Immature natural killer cell (primary cell): ENCODE measurements around the gene HCRTR2. TPM values are rescaled to one million over a fixed set of nuclear protein-coding genes. Genes with fewer than 3 reads are reported as not detected.
"Not testable (repeated sequence)": the region's sequence is repeated elsewhere in the genome, so short reads cannot be mapped to it uniquely, and the experiment has no call there.

ENCODE experiments used
- DNase-seq, 3 donors: peaks; one replicate each; pipeline ENCODE4 v3.0.0; 2022; ENCODE audit warnings: mixed read lengths in 1 of 3
- H3K27ac Mint-ChIP-seq, 6 donors: one replicate each; pipeline ENCODE4 v1.8.0; 2020; ENCODE audit warnings: mixed read lengths in 6 of 6, mild to moderate bottlenecking in 5 of 6, inconsistent platforms in 4 of 6, moderate library complexity in 3 of 6
- H3K27me3 Mint-ChIP-seq, 3 donors: one replicate each; pipeline ENCODE4 v1.8.0; 2020 to 2021; ENCODE audit warnings: low read depth in 3 of 3, mild to moderate bottlenecking in 3 of 3, mixed read lengths in 3 of 3, moderate library complexity in 3 of 3, inconsistent platforms in 1 of 3
- H3K36me3 Mint-ChIP-seq, 3 donors: one replicate each; pipeline ENCODE4 v1.8.0; 2020; ENCODE audit warnings: mixed read lengths in 3 of 3, inconsistent platforms in 2 of 3, mild to moderate bottlenecking in 2 of 3
- H3K4me1 Mint-ChIP-seq, 2 donors: one replicate each; pipeline ENCODE4 v1.8.0; 2020; ENCODE audit warnings: inconsistent platforms in 2 of 2, mild to moderate bottlenecking in 2 of 2, mixed read lengths in 2 of 2, moderate library complexity in 1 of 2
- H3K4me3 Mint-ChIP-seq, 5 donors: one replicate each; pipeline ENCODE4 v1.8.0; 2020; ENCODE audit warnings: mild to moderate bottlenecking in 5 of 5, mixed read lengths in 5 of 5, inconsistent platforms in 3 of 5, moderate library complexity in 3 of 5
- H3K9me3 Mint-ChIP-seq, 6 donors: one replicate each; pipeline ENCODE4 v1.8.0; 2020; ENCODE audit warnings: mild to moderate bottlenecking in 6 of 6, mixed read lengths in 6 of 6, inconsistent platforms in 4 of 6, moderate library complexity in 3 of 6
- polyA plus RNA-seq, 3 donors: library from polyadenylated mRNA; unstranded; fragments of 300-500 nt; fragmentation: Illumina TruSeq; gene quantifications; one replicate each; pipeline ENCODE4 v1.2.3, GENCODE V29; 2021

Gene HCRTR2
- polyA plus RNA-seq, 3 donors from 2014 or later = not detected

DNA sequence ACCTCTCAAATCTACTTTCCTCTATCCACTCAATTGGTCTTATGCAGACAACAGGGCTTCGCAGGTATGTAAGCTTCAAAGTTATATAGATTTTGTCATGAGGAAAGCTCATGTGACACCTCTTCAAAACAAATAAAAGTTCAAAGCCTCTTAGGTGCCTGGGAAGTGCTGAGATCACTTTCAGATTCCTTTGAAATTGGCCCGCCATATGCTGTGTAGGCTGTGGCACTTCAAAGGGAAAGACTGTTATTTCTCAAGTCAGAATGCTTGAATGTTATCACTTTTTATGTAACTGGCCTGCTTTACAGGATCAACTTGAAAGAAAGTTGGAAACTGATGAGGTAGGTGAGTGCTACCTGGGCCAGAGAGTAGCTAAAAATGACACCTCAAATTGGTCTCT, 85.9 kb downstream of the HCRTR2 start:
- H3K27ac Mint-ChIP-seq = no peak overlapping the region
- H3K36me3 Mint-ChIP-seq = no peaks in the 10 kb centered on the region
- H3K27me3 Mint-ChIP-seq = no peaks in the 10 kb centered on the region
- H3K4me3 Mint-ChIP-seq = no peak overlapping the region
- peaks cover 0 to 3% (median 0%) of the 10 kb centered on the region in 6 donors for H3K9me3 Mint-ChIP-seq
- no peak for DNase-seq
- no peaks in the 10 kb centered on the region for H3K4me1 Mint-ChIP-seq

DNA sequence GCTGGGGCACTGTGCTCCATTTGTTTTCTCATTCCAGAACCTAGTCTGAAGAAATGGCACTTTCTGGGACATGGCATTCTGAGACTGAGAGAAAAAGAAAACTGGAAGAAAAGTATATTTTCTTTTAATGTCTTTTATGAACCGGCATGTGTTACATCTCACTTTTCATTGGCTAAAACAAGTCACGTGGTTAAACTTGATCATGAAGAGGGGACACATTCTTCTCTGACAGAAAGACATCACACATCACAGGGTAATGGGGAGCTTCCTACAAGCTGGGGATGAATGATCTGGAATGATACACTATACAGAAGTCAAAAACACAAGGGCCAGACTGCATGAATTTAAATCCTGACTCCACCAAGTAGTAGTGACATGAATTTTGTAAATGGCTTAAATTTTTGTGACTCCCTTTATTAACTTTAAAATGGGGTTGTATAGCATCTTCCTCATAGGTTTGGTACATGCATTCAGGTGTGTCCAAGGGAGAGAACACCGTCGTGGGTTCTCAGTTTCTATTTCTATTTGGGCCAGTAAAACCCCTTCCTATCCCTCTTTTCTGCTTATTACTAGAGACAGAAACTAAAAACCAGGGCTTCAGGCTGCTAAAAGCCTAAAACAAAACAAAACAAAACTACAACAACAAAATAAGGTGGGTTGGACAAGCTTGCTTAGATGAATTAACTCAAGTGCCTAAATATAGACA, 91.2 kb downstream of the HCRTR2 start:
- Mint-ChIP-seq H3K4me3 (no peak overlapping the region), H3K27me3 (no peaks in the 10 kb centered on the region), H3K27ac (no peak overlapping the region), H3K9me3 (peaks cover 0 to 3% (median under 1%) of the 10 kb centered on the region in 6 donors), H3K4me1 (no peaks in the 10 kb centered on the region), H3K36me3 (no peaks in the 10 kb centered on the region)
- no peak for DNase-seq

DNA sequence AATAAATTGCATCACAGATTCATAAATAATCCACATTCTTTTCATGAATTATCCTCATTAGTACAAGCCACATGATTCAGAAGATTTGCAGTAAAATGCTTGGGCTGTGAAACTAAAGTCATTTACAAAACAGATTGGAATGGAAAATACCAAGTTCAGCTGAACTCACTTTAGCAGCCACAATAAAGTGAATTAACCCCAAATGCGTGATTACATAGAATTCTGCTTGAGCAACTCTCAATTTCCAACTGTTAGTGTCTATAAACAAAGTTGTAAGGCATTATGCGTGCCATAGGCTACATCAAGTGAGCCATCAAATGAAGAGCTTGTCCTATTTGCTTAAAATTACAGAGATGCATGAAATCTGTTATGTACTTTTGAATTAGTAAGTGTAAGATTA, 92.6 kb downstream of the HCRTR2 start:
- no peak for DNase-seq
- Mint-ChIP-seq H3K4me1 (no peaks in the 10 kb centered on the region), H3K9me3 (peaks cover 0 to 2% (median under 1%) of the 10 kb centered on the region in 6 donors), H3K4me3 (no peak overlapping the region), H3K36me3 (no peaks in the 10 kb centered on the region), H3K27ac (no peak overlapping the region), H3K27me3 (no peaks in the 10 kb centered on the region)

DNA sequence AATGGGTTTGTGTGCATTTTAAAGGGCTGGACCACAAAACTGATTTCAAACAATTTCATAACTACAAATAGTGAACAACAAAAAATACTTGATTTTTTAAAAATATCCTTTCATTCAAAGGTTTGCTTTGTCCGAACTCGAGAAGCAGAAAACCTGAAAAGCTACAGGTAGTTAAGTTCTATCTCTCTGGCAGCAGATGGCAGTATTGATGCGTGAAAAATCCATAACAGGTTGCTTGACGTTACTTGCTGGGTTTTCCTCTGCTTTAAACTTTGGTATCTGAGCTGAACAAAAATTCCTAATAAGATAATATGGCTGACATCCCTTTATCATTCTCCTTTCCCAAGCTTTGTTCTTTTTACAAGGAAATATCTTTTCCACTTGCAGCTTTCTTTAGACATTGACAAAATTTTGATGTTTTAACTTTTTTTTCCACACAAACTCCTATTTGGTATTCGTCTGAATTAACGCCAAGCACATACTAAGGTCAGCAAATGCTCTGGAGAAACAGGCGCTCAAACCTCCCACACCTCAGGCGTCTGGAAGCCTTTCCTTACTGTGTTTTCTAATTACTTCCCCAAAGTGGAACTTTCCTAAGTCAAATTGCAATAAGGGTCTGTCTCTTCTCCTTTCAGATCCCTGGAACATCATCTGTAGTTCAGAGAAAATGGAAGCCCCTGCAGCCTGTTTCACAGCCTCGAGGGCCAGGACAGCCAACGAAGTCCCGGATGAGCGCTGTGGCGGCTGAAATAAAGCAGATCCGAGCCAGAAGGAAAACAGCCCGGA, 102.6 kb downstream of the HCRTR2 start:
- H3K9me3 Mint-ChIP-seq = peaks cover 0 to under 1% (median 0%) of the 10 kb centered on the region in 6 donors
- no peaks in the 10 kb centered on the region for H3K4me1 Mint-ChIP-seq
- no peak for DNase-seq
- no peaks in the 10 kb centered on the region for H3K27me3 Mint-ChIP-seq
- no peak overlapping the region for H3K4me3 Mint-ChIP-seq
- no peak overlapping the region for H3K27ac Mint-ChIP-seq
- H3K36me3 Mint-ChIP-seq = no peaks in the 10 kb centered on the region

DNA sequence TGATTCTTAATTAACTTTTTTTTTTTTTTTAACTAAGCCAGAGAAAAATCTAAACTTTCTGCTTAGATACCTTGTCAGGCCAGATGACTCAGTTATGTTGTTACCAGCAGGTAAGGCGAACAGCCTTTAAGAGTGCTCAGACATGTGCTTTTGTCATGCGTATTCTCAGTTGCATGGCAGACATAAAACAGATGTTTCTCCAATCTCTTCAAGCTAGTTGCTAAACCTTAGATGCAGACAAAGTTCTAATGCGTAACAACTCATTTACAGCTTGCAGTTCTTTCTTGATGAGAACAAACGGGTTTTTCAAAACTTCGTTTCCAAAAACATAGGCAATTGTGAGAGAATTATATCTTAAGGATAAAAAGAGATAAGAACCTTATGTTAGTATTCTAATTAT, 103.3 kb downstream of the HCRTR2 start:
- Mint-ChIP-seq H3K4me3 (no peak overlapping the region), H3K4me1 (no peaks in the 10 kb centered on the region), H3K9me3 (peaks cover 0 to 2% (median 0%) of the 10 kb centered on the region in 6 donors), H3K27ac (no peak overlapping the region), H3K36me3 (no peaks in the 10 kb centered on the region), H3K27me3 (no peaks in the 10 kb centered on the region)
- no peak for DNase-seq

DNA sequence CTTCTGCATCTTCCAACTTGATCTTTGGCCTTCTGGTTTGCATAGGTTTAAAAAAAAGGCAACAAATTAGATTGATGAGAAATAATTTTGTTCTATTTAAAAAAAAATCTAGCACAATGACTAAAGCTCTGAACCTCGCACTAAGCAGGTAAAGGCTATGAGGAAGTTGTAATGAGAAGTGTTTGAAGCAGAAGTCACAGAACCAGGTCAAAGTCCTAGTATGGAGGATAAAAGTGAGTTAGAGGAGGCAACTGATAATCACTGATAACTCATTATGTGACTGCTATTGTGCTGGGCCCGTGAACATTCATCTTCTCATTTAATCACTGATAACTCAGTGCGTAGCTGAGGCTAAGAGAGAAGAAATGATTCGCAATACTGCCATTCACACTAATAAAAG, 106.9 kb downstream of the HCRTR2 start:
- Mint-ChIP-seq H3K36me3 (no peaks in the 10 kb centered on the region), H3K9me3 (peaks cover 0 to 2% (median 0%) of the 10 kb centered on the region in 6 donors), H3K27ac (no peak overlapping the region), H3K27me3 (no peaks in the 10 kb centered on the region), H3K4me3 (no peak overlapping the region), H3K4me1 (no peaks in the 10 kb centered on the region)
- no peak for DNase-seq

DNA sequence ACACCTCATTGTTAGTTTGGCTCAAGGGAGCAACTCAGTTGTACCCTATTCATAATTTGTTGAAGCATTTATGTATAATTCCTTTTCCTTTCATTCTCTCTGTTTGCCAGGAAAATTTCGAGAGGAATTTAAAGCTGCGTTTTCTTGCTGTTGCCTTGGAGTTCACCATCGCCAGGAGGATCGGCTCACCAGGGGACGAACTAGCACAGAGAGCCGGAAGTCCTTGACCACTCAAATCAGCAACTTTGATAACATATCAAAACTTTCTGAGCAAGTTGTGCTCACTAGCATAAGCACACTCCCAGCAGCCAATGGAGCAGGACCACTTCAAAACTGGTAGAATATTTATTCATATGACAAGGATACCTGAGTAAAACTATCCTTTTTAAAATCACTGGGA, 107.8 kb downstream of the HCRTR2 start:
- Mint-ChIP-seq H3K4me1 (no peaks in the 10 kb centered on the region), H3K4me3 (no peak overlapping the region), H3K36me3 (no peaks in the 10 kb centered on the region), H3K27ac (no peak overlapping the region), H3K27me3 (no peaks in the 10 kb centered on the region), H3K9me3 (peaks cover 0 to 2% (median 0%) of the 10 kb centered on the region in 6 donors)
- DNase-seq = no peak

DNA sequence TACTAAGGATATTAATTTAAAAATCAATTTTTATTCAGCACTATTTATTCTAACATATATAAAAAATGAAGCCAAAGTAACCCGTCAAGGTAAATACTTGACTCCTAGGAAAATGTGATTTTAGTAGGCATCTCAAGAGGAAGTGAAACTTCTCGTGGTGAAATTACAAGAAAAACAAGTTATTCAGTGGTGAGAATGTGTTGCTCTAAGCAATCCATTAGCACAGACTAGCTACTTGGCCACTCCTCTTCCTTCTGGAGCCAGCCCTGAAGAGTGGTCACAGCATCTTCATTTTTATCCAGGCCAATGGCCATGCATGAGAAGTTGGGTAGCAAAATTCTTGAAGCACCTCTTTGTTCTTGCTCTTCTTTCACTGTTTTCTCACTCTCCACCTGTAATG, 112.5 kb downstream of the HCRTR2 start:
- peaks cover 0 to 1% of the 10 kb centered on the region in 2 donors for H3K4me1 Mint-ChIP-seq
- peaks cover 0 to 6% (median 1%) of the 10 kb centered on the region in 6 donors for H3K9me3 Mint-ChIP-seq
- H3K36me3 Mint-ChIP-seq = no peaks in the 10 kb centered on the region
- no peak overlapping the region for H3K4me3 Mint-ChIP-seq
- H3K27ac Mint-ChIP-seq = no peak overlapping the region
- H3K27me3 Mint-ChIP-seq = no peaks in the 10 kb centered on the region
- DNase-seq = no peak

DNA sequence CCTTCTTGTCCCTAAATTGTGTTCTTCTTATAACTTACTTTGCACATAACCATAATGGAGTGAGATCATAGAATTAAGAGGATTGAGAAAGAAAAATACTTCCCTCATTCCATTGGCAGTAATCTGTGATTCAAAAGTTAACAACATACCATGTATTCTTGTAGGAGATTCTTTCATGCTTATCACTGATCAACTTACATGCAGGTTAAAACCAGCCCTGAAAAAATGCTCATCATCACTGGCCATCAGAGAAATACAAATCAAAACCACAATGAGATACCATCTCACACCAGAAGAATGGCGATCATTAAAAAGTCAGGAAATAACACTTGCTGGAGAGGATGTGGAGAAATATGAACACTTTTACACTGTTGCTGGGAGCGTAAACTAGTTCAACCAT, 116.4 kb downstream of the HCRTR2 start:
- Mint-ChIP-seq H3K4me3 (no peak overlapping the region), H3K4me1 (peaks cover 0 to 1% of the 10 kb centered on the region in 2 donors), H3K27me3 (peaks cover 0 to 2% (median 0%) of the 10 kb centered on the region in 3 donors), H3K9me3 (peaks cover 0 to 7% (median 3%) of the 10 kb centered on the region in 6 donors), H3K36me3 (no peaks in the 10 kb centered on the region), H3K27ac (no peak overlapping the region)
- DNase-seq = no peak

DNA sequence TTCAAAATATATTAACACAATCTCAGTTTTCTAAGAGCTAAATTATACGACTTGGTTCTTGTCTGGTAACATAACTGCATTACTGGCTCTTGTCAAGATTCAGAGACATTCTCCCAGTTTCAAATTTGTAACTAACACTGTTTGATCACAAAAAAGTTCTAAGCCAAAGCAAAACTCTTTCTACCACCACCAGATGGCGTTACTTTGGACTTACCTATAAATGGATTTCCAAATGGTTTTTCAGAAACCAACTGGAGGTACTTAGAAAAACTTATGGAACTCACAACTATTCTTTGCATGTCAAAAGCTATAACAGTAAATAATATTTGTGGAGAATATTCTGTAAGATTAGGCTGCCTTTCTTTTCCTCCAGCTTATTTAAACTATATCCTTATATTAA, 118.8 kb downstream of the HCRTR2 start:
- Mint-ChIP-seq H3K36me3 (no peaks in the 10 kb centered on the region), H3K4me1 (peaks cover 0 to 1% of the 10 kb centered on the region in 2 donors), H3K27me3 (peaks cover 0 to 2% (median 0%) of the 10 kb centered on the region in 3 donors), H3K4me3 (no peak overlapping the region), H3K9me3 (peaks cover 0 to 7% (median 3%) of the 10 kb centered on the region in 6 donors), H3K27ac (no peak overlapping the region)
- DNase-seq = no peak

DNA sequence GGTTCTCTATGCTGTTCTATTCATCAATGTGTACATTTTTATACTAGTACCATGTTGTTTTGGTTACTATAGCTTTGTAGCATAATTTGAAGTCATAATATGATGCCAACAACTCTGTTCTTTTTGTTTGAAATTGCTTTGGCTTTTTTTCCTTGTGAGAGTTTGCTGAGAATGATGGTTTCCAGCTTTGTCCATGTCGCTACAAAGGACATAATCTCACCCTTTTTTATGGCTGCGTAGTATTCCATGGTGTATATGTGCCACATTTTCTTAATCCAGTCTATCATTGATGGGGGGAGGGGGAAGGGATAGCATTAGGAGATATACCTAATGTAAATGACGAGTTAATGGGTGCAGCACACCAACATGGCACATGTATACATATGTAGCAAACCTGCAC, 122.9 kb downstream of the HCRTR2 start:
- H3K4me3 Mint-ChIP-seq, H3K36me3 Mint-ChIP-seq, H3K4me1 Mint-ChIP-seq, DNase-seq, H3K27ac Mint-ChIP-seq, H3K27me3 Mint-ChIP-seq: not testable (repeated sequence)
- H3K9me3 Mint-ChIP-seq = peaks cover 0 to 17% (median 4%) of the 10 kb centered on the region in 6 donors

DNA sequence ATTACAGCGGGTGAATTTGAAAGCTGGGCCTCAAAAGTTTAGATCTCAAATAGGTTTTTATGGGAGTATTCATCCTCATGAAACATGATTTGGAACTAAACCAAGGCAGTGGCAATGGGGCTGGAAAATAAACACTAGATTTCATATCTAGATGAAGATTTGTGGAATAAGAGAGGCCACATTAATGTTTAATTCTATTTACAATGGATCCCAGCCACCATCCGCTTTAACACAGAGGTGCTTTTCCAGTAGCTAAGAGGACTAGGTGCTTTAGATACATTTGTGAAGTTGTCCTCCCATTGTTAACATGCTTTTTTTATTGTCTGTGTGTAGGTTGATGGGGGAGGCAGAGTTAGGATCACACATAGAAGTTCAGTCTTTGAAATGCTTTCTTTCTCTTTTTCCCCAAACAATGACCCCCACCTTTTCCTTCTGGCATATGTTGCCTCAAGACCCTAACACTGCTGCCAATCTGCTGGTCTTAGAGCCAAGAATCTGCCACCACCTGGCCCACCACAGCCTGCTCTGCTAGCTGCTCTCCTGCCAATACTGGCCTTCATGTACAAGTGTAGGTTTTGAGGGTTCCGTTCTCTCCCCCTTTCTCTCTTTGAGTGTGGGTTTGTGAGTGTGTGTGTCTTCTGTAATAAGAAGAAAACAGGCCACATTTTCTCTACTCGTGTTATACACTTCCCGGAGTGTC, 125.1 kb downstream of the HCRTR2 start:
- Mint-ChIP-seq H3K4me1 (no peaks in the 10 kb centered on the region), H3K9me3 (peaks cover 0 to 18% (median 4%) of the 10 kb centered on the region in 6 donors), H3K4me3 (no peak overlapping the region), H3K36me3 (no peaks in the 10 kb centered on the region), H3K27me3 (peaks cover 0 to 2% (median 0%) of the 10 kb centered on the region in 3 donors), H3K27ac (no peak overlapping the region)
- no peak for DNase-seq

DNA sequence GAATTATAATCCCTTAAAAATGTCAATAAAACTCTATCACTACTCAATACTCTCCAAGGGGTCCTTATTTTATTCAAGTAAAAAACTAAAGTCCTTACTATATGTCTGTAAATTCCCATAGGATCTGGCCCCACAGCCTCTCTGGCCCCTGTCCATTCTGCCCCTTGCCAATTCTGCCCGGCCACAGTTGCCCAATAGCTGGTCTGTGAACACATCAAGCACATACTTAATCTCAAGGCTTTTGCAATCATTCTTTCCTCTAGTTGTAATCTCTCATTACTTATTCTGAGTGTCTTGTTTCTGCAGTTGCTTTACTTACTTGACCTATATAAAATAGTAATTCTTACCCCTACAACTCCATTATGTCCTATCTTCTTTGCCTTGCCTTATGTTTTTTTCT, 130.4 kb downstream of the HCRTR2 start:
- H3K27ac Mint-ChIP-seq = no peak overlapping the region
- no peaks in the 10 kb centered on the region for H3K27me3 Mint-ChIP-seq
- H3K36me3 Mint-ChIP-seq = no peaks in the 10 kb centered on the region
- no peak for DNase-seq
- no peak overlapping the region for H3K4me3 Mint-ChIP-seq
- H3K9me3 Mint-ChIP-seq = peaks cover 0 to 16% (median 3%) of the 10 kb centered on the region in 6 donors
- H3K4me1 Mint-ChIP-seq = no peaks in the 10 kb centered on the region
